ENCODE measurements around the gene GNB5. TPM values are rescaled to one million over a fixed set of nuclear protein-coding genes. Genes with fewer than 3 reads are reported as not detected.
"Not testable (repeated sequence)": the region's sequence is repeated elsewhere in the genome, so short reads cannot be mapped to it uniquely, and the experiment has no call there.

GNB5 gene
- 10 to 100 TPM; 35.4 to 35.5 TPM for total RNA-seq

- DNase-seq, result no peak
- Mint-ChIP-seq H3K4me3 (no peak within 1 kb of the TSS), H3K27ac (no peak within 1 kb of the TSS), H3K36me3 (ENCODE audit: low read depth) (no peaks in the 10 kb centered on the region), H3K4me1 (no peaks in the 10 kb centered on the region), H3K27me3 (no peaks in the 10 kb centered on the region), H3K9me3 (no peaks in the 10 kb centered on the region)
- CTCF ChIA-PET, result no interaction called here
- POLR2A ChIA-PET, result interaction anchor here (1.1 kb wide), 1 partner anchor 12 kb away, joined by 5 read pairs; no protein-coding TSS in a partner anchor
Observed at GRCh38 chr15:52191207-52191606, at the start of gene GNB5. GNB5 (minus strand) TSS chr15:52191392; CDS start chr15:52184676, 6,716 bp downstream.

- no peak overlapping the region for H3K4me3 Mint-ChIP-seq
- ChIA-PET CTCF (interaction anchor here (1.2 to 5.5 kb wide), 2 partner anchors 12 to 32 kb away, joined by 3 to 19 read pairs; no protein-coding TSS in a partner anchor), POLR2A (no interaction called here)
- no peaks in the 10 kb centered on the region for H3K36me3 Mint-ChIP-seq (ENCODE audit: low read depth)
- H3K27me3 Mint-ChIP-seq, result no peaks in the 10 kb centered on the region
- H3K27ac Mint-ChIP-seq, result no peak overlapping the region
- H3K4me1 Mint-ChIP-seq, result peaks cover 20% of the 10 kb centered on the region
- DNase-seq, result no peak
- H3K9me3 Mint-ChIP-seq, result no peaks in the 10 kb centered on the region
Observed at GRCh38 chr15:52240166-52240565, 49.0 kb upstream of the GNB5 start.

- POLR2A ChIA-PET, result not testable (repeated sequence)
Observed at GRCh38 chr15:52238989-52239525, 47.9 kb upstream of the GNB5 start.

GRCh38 chr15:52238149-52238548, 47.0 kb upstream of the GNB5 start:
- no peaks in the 10 kb centered on the region for H3K9me3 Mint-ChIP-seq
- H3K4me1 Mint-ChIP-seq, result peaks cover 30% of the 10 kb centered on the region
- H3K27me3 Mint-ChIP-seq, result peaks cover 2% of the 10 kb centered on the region
- CTCF ChIA-PET, result interaction anchor here (1.1 to 5.5 kb wide), 2 partner anchors 10 to 13 kb away, joined by 3 to 19 read pairs; no protein-coding TSS in a partner anchor
- no peak overlapping the region for H3K27ac Mint-ChIP-seq
- no peak for DNase-seq
- no peak overlapping the region for H3K4me3 Mint-ChIP-seq
- POLR2A ChIA-PET, result no interaction called here
- H3K36me3 Mint-ChIP-seq (ENCODE audit: low read depth), result no peaks in the 10 kb centered on the region

More at GRCh38 chr15:52238989-52239525, 47.9 kb upstream of the GNB5 start:
- not testable (repeated sequence) for H3K27ac Mint-ChIP-seq; H3K36me3 Mint-ChIP-seq (ENCODE audit: low read depth); H3K9me3 Mint-ChIP-seq; DNase-seq; H3K27me3 Mint-ChIP-seq; H3K4me3 Mint-ChIP-seq
- CTCF ChIA-PET, result interaction anchor here (0.6 to 5.5 kb wide), 2 partner anchors 11 to 116 kb away, joined by 4 to 19 read pairs; no protein-coding TSS in a partner anchor
- H3K4me1 Mint-ChIP-seq, result peaks cover 28% of the 10 kb centered on the region

GRCh38 chr15:52236013-52236412, 44.8 kb upstream of the GNB5 start:
- H3K9me3 Mint-ChIP-seq, result no peaks in the 10 kb centered on the region
- no peaks in the 10 kb centered on the region for H3K36me3 Mint-ChIP-seq (ENCODE audit: low read depth)
- H3K27ac Mint-ChIP-seq, result no peak overlapping the region
- no peak for DNase-seq
- H3K4me3 Mint-ChIP-seq, result no peak overlapping the region
- peaks cover 2% of the 10 kb centered on the region for H3K27me3 Mint-ChIP-seq
- ChIA-PET CTCF (interaction anchor here (0.6 to 5.5 kb wide), 5 partner anchors 8 to 57 kb away, joined by 3 to 19 read pairs (median 4); no protein-coding TSS in a partner anchor), POLR2A (interaction anchor here (0.6 to 1.0 kb wide), 3 partner anchors 17 to 50 kb away, joined by 3 read pairs; no protein-coding TSS in a partner anchor)
- peaks cover 20% of the 10 kb centered on the region for H3K4me1 Mint-ChIP-seq

GRCh38 chr15:52234596-52235541, 43.7 kb upstream of the GNB5 start:
- H3K27me3 Mint-ChIP-seq, result peaks cover 2% of the 10 kb centered on the region
- H3K36me3 Mint-ChIP-seq (ENCODE audit: low read depth), result no peaks in the 10 kb centered on the region
- H3K9me3 Mint-ChIP-seq, result no peaks in the 10 kb centered on the region
- no peak overlapping the region for H3K4me3 Mint-ChIP-seq
- DNase-seq, result no peak
- H3K27ac Mint-ChIP-seq, result peak overlapping the region; percentile 56
- peaks cover 18% of the 10 kb centered on the region for H3K4me1 Mint-ChIP-seq
- ChIA-PET POLR2A (interaction anchor here (1.0 kb wide), 3 partner anchors 14 to 55 kb away, joined by 3 read pairs; no protein-coding TSS in a partner anchor), CTCF (interaction anchor here (1.9 to 5.5 kb wide), 3 partner anchors 7 to 22 kb away, joined by 4 to 19 read pairs (median 11); no protein-coding TSS in a partner anchor)

- Mint-ChIP-seq H3K27ac (no peak overlapping the region), H3K36me3 (ENCODE audit: low read depth) (no peaks in the 10 kb centered on the region), H3K27me3 (peaks cover 2% of the 10 kb centered on the region), H3K4me1 (peaks cover 18% of the 10 kb centered on the region), H3K9me3 (no peaks in the 10 kb centered on the region), H3K4me3 (no peak overlapping the region)
- ChIA-PET POLR2A (interaction anchor here (1.3 kb wide), 1 partner anchor 53 kb away, joined by 3 read pairs; no protein-coding TSS in a partner anchor), CTCF (interaction anchor here (1.1 to 2.6 kb wide), 3 partner anchors 16 to 25 kb away, joined by 4 to 10 read pairs (median 7); no protein-coding TSS in a partner anchor)
- DNase-seq, result no peak
Observed at GRCh38 chr15:52233405-52233804, 42.2 kb upstream of the GNB5 start.

- H3K27me3 Mint-ChIP-seq, result peaks cover 2% of the 10 kb centered on the region
- no peak for DNase-seq
- CTCF ChIA-PET, result interaction anchor here (1.1 to 2.6 kb wide), 3 partner anchors 18 to 24 kb away, joined by 4 to 10 read pairs (median 4); no protein-coding TSS in a partner anchor
- POLR2A ChIA-PET, result no interaction called here
- peaks cover 20% of the 10 kb centered on the region for H3K4me1 Mint-ChIP-seq
- H3K27ac Mint-ChIP-seq, result no peak overlapping the region
- no peak overlapping the region for H3K4me3 Mint-ChIP-seq
- no peaks in the 10 kb centered on the region for H3K36me3 Mint-ChIP-seq (ENCODE audit: low read depth)
- H3K9me3 Mint-ChIP-seq, result no peaks in the 10 kb centered on the region
Observed at GRCh38 chr15:52232327-52232726, 41.1 kb upstream of the GNB5 start.

- Mint-ChIP-seq H3K9me3 (no peaks in the 10 kb centered on the region), H3K27me3 (peaks cover 2% of the 10 kb centered on the region), H3K27ac (no peak overlapping the region), H3K4me1 (peaks cover 16% of the 10 kb centered on the region), H3K36me3 (ENCODE audit: low read depth) (peaks cover 2% of the 10 kb centered on the region), H3K4me3 (no peak overlapping the region)
- DNase-seq, result no peak
- POLR2A ChIA-PET, result no interaction called here
- CTCF ChIA-PET, result interaction anchor here (0.9 to 2.2 kb wide), 4 partner anchors 13 to 324 kb away, joined by 3 to 6 read pairs (median 3); no protein-coding TSS in a partner anchor
Observed at GRCh38 chr15:52230073-52230472, 38.9 kb upstream of the GNB5 start.

- ChIA-PET POLR2A (no interaction called here), CTCF (interaction anchor here (0.8 to 4.4 kb wide), 14 partner anchors 9 to 507 kb away, joined by 3 to 31 read pairs (median 12); no protein-coding TSS in a partner anchor)
- no peak for DNase-seq
- peaks cover 5% of the 10 kb centered on the region for H3K36me3 Mint-ChIP-seq (ENCODE audit: low read depth)
- H3K27ac Mint-ChIP-seq, result no peak overlapping the region
- peaks cover 2% of the 10 kb centered on the region for H3K27me3 Mint-ChIP-seq
- H3K4me3 Mint-ChIP-seq, result no peak overlapping the region
- H3K4me1 Mint-ChIP-seq, result peaks cover 9% of the 10 kb centered on the region
- no peaks in the 10 kb centered on the region for H3K9me3 Mint-ChIP-seq
Observed at GRCh38 chr15:52228921-52229320, 37.7 kb upstream of the GNB5 start.

GRCh38 chr15:52227456-52227855, 36.3 kb upstream of the GNB5 start:
- CTCF ChIA-PET, result interaction anchor here (0.5 to 4.4 kb wide), 36 partner anchors 10 to 578 kb away, joined by 3 to 31 read pairs (median 4); no protein-coding TSS in a partner anchor

GRCh38 chr15:52225230-52225629, 34.0 kb upstream of the GNB5 start:
- Mint-ChIP-seq H3K27me3 (no peaks in the 10 kb centered on the region), H3K36me3 (ENCODE audit: low read depth) (peaks cover 5% of the 10 kb centered on the region), H3K4me1 (peaks cover 34% of the 10 kb centered on the region), H3K9me3 (no peaks in the 10 kb centered on the region), H3K27ac (no peak overlapping the region), H3K4me3 (no peak overlapping the region)
- ChIA-PET CTCF (interaction anchor here (0.9 to 4.4 kb wide), 6 partner anchors 8 to 147 kb away, joined by 3 to 31 read pairs (median 14); no protein-coding TSS in a partner anchor), POLR2A (interaction anchor here (0.6 to 3.6 kb wide), 4 partner anchors 11 to 254 kb away, joined by 3 to 12 read pairs (median 5); partner anchors contain the start of gene LEO1)
- DNase-seq, result no peak

More at GRCh38 chr15:52227456-52227855, 36.3 kb upstream of the GNB5 start:
- no peaks in the 10 kb centered on the region for H3K27me3 Mint-ChIP-seq
- H3K4me3 Mint-ChIP-seq, result no peak overlapping the region
- H3K27ac Mint-ChIP-seq, result no peak overlapping the region
- peak; percentile 77 for DNase-seq
- H3K9me3 Mint-ChIP-seq, result no peaks in the 10 kb centered on the region
- peaks cover 5% of the 10 kb centered on the region for H3K36me3 Mint-ChIP-seq (ENCODE audit: low read depth)
- POLR2A ChIA-PET, result interaction anchor here (2.0 to 3.6 kb wide), 2 partner anchors 49 to 256 kb away, joined by 7 to 12 read pairs; partner anchors contain the start of gene LEO1
- H3K4me1 Mint-ChIP-seq, result peaks cover 18% of the 10 kb centered on the region

All from activated CD4-positive, alpha-beta memory T cell treated with anti-CD3 and anti-CD28 coated beads, Interleukin-2, amount 10 ng/mL, durations not matched to agents 7 days and 5 days (primary cell).